Hematopoietic multipotent progenitor cell treated with erythropoietin and hydrocortisone succinate and interleukin-3 and kit ligand, for 4 days (in vitro differentiated cells): ENCODE data around the gene CTTNBP2.

Experiments used
- DNase-seq: peaks from one replicate; pipeline ENCODE4 v3.0.0-alpha.2; 2015

The CTTNBP2 gene, protein sequence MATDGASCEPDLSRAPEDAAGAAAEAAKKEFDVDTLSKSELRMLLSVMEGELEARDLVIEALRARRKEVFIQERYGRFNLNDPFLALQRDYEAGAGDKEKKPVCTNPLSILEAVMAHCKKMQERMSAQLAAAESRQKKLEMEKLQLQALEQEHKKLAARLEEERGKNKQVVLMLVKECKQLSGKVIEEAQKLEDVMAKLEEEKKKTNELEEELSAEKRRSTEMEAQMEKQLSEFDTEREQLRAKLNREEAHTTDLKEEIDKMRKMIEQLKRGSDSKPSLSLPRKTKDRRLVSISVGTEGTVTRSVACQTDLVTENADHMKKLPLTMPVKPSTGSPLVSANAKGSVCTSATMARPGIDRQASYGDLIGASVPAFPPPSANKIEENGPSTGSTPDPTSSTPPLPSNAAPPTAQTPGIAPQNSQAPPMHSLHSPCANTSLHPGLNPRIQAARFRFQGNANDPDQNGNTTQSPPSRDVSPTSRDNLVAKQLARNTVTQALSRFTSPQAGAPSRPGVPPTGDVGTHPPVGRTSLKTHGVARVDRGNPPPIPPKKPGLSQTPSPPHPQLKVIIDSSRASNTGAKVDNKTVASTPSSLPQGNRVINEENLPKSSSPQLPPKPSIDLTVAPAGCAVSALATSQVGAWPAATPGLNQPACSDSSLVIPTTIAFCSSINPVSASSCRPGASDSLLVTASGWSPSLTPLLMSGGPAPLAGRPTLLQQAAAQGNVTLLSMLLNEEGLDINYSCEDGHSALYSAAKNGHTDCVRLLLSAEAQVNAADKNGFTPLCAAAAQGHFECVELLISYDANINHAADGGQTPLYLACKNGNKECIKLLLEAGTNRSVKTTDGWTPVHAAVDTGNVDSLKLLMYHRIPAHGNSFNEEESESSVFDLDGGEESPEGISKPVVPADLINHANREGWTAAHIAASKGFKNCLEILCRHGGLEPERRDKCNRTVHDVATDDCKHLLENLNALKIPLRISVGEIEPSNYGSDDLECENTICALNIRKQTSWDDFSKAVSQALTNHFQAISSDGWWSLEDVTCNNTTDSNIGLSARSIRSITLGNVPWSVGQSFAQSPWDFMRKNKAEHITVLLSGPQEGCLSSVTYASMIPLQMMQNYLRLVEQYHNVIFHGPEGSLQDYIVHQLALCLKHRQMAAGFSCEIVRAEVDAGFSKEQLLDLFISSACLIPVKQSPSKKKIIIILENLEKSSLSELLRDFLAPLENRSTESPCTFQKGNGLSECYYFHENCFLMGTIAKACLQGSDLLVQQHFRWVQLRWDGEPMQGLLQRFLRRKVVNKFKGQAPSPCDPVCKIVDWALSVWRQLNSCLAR (N-terminal part only)

DNA sequence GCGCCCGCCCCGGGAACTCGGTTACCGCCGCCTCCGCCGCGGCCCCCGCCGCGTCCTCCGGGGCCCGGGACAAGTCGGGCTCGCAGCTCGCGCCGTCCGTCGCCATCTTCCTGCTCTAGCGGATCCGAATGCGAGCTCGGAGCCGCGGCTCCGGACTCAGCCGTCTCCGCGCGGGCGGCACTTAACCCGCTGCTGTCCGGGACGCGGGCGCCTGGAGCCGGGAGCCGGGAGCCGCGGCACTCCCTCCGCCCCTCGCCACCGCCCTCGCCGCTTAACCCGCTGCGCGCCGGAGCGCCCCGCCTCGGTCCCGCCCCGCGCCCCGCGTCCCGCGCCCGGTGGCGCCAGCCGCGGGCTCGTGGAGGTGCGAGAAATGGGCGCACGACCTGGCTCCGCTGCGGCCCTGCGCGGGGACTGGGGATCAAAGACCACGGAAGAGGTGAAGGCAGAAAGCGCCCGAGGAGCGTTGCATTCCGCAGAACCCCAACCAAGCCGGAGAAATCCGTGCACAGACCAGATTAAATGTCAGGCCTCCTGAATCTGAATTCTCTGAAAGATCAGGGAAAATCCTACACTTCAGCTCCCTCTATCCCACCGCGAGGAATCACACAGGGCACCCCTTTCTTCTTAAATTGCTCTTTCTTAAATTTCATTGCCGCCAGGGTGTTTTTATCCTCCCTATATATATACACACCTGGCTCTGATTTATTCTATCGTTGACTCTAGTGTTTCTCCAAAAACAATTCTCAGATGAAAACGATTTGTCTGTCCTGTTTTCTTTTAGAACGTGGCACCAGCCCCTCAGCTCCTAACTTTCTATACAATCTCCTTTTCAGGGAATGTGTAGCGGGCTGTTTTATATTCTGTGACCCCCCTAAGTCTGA, at the start of gene CTTNBP2:
TSS of gene CTTNBP2 (minus strand) at position 132 of the 881 bp plus-strand sequence. CDS start at position 106, 26 bp downstream.
- DNase-seq = peak; percentile 67

DNA sequence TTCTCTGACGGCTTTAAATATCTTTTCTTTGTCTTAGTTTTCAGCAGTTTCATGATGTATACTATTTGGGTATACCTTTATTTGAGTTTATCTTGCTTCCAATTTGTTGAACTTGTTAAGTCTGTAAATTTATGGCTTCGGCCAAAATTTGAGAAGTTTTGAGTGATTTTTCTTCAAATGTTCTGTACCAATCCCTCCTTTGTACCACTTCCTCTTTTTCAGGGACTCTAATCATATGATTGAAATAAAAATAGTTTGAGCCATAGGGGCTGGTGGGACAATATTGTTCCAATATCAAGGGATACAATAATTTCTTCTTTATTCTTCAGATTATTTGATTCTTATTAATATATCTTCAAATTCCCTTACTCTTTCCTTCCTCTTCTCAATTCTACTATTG, 43.1 kb upstream of the CTTNBP2 start:
- DNase-seq = peak; percentile 36

DNA sequence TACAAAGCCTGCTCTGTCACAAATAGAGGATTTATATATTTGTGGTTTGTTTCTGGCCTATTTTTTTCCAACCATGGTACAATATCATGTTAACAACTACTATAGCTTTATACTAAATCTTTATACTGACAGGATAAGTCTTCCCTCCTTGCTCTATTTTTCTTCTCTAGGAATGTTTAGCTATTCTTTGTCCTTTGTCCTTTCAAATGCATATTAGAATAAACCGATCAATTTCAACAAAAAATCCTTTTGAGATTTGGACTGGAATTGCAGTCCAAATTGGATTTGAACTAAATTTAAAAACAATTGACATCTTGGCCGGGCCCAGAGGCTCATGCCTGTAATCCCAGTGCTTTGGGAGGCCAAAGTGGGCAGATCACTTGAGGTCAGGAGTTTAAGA, 39.2 kb upstream of the CTTNBP2 start:
- no peak for DNase-seq

DNA sequence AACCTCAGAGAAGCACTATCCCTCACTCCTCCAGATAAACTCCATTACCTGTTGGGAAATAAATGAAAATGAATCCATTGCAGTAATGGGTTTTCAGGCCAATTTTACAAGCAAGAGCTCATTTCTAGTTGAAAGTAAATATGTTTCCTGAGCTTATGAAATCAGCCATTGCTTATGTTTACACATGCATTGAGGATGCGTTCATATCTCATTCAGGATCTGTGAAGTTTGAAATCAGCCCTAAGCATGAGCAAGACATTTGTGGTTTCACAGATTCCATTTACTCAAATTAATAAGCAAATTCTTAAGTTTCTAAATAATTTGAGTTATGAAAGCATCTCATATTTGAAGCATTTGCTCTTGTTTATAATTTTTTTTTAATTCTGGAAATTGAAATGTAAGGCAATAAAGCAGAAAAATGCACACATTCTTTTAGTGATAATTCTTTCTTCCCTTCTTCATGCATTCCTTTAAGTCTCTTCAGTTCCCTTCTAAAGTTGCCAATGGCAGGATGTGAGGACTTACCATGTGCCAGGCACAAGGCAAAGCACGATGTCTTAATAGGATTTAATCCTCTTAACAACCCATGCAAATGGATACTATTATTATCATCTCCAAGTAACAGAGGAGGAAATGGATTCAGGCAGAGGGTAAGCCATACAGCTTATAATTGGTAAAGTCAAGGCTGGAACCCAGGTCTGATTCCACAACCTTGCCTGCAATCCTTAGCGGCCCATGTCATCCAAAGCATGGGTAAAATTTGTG, 35.0 kb upstream of the CTTNBP2 start:
- DNase-seq = no peak

DNA sequence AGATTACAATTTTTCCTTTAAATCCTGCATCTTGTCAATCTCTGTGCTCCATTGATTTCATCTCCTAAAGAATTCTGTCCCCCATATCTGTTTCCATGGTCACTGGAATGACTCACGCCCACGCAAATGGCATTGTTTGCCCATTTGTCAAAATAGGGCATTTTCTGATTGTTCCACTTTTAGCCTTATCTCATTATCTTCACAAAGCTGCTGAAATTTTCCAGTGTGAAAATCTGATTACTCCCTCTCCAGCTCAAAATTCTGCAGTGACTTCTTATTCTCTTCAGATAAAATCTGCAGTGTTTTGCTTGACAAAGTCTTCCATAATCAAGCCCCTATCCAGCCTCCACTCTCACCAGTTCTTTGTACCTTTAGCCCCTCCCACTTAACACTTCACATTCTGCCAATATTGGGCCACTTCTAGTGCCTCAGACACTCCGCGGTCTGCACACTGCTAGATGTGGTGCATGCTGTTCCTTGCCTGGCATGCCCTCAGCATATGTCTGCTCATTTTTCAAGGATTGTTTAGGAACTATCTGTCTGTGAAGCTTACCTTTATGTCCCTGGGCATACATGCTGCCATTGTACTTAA, 33.9 kb upstream of the CTTNBP2 start:
- no peak for DNase-seq

DNA sequence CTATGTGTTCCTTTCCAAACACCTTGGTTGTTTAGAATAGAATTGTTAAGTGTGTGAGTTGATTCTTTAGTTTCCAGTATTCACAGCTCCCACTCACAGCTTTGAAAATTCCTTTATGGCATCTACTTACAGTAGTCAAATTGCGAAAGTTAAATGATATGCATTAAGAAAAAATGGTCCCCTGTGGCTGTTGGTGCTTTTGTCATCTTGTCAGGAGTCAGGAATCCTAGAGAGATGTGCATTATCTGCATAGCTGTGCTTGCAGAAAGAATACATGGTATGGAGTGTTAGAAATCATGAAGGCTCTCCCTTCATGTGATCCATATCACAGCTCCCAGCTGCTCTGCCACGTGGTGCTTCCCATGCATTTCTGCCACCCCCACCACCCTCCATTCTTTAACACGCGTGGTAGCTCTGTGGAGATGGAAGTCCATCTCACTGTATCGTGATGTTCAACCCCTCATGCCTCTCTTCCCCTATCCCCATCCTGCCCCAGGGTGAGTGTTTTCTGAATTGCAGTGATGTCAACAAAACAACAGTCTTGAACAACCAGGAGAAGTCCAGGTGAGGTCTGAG, 29.2 kb upstream of the CTTNBP2 start:
- no peak for DNase-seq

DNA sequence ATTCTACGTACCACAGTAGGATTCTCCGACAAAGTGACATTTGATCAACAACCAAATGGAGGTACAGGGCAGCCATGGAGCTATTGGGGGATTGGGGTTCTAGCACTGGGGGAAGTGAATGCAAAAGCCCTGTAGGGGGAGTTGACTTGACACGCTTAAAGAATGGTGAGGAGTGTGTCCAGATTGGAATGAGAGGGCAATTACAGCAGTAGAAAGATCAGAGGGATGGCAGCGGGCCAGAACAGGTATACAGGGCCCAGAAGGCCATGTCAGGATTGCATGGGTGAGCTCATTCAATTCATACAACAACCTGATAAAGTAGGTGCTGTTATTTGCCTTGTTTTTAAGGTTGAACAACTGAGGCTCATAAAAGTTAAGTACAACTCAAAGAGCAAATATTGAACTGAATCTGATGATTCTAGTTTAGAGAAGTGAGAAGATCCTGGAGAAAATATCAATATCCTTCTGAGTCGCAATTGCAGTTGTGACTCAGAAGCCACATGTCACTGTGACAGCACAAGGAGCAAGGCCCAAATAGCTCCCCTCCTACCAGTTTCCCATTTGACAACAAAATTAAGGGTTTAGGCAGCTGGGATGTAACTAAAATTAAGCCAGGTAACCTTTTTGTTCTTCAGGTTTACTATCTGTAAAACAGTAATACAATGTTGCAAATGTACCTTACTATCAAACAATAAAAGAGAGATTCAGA, 28.0 kb upstream of the CTTNBP2 start:
- no peak for DNase-seq

DNA sequence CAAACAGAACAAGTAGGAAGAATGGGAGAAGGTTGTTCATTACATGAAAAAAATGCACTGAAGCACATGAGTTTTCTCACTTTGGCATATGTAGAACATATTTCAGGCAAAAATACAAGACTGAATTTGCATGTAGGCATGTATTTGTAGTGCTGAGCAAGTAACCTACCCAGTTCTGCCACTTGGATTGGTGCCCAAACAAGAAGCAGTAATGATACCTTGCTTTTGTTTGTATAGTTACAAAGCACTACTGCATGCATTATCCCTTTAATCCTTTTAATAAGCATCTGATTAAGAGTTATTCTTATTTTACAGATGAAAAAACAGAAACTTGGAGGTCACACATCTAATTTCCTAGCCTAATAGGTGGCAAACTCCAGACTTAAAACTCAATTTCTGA, 23.1 kb upstream of the CTTNBP2 start:
- no peak for DNase-seq

DNA sequence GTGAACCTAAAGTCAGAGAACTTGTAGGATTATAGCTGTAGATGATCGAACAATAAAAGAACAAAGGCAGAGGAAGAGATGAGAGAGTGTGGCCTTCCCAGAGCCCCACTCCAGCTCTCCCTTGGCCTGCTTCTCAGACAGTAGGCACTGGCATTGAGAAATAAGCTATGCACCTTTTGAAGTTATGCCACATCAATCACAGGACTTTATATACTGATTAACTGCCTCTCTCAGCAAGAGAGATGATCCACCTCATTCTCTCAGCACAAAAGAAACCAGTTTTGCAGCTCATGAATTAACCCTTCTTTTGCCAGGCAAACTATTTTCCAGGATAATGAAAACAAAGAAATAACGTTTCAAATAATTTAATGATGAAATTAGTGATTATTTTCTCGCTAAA, 22.0 kb upstream of the CTTNBP2 start:
- DNase-seq = no peak

DNA sequence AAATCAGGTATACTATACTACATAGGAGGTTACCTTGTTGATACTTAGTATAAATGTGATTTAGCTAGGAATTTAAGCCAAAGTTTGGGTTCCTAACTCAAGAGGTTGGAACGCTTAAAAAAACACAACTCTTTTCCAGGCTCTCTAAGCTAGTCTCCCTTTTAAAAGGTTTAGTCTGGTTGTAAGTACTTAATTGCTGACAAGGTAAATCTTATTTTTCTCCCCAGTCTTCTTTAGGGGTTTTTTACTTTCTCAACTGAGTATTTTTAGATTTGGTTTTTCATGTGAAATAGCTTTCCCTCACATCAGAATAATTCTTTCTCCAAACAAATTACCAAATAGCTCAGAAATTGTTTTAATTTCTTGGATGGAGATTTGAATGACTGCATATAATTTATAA, 20.8 kb upstream of the CTTNBP2 start:
- DNase-seq = no peak

DNA sequence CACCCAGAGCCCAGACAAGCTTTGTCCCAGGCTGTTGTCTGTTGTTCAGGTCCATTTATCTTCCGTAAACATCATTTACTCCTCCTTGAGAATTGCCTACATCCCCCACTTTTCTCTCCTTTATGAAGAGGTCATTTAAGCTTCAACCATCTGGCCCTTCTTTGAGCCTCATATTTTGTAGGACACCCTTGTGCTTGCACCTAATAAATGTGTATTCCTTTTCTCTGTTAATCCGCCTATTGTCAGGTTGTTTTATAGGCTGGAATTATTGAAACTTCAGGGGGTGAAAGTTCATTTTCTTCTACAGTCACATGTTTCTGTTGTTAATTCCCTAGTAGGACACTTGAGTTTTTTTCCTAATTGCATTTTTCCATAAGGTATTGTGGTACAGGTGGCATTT, 19.6 kb upstream of the CTTNBP2 start:
- DNase-seq = no peak

DNA sequence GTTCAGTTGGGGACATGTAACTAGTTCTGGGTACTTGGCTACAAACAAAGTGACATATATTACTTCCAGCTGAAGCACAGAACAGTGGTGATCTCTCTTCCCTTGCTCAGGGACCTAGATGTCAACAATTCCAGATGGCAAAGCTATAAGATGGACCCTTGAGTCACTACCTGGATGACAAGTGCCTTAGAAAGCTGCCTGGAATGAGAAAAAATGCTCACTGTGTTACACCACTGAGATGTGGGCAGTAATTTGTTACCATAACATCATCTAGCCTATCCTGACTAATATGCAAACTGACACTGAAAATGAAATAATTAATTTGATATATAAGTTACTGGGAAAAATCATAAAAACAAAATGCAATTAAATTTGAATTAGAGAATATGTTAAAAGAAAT, 16.4 kb upstream of the CTTNBP2 start:
- no peak for DNase-seq

DNA sequence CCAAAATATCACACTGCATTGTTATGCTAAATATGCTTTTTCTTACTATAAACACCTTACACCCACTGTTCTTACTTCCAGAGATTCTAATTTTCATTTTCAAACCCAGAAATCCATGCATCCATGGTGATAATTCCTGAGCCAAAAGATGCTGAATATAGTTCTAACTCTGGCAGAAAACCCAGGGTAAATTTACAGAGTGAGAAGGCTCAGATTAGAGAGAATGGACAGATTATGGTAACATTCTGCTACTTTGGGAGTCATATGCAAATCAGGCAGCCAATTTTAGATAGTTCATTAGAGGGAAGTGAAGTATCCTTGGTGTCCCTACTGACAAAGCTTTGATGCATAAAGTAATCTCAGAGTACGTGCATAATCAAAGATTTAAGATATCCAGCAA, 15.4 kb upstream of the CTTNBP2 start:
- DNase-seq = no peak

DNA sequence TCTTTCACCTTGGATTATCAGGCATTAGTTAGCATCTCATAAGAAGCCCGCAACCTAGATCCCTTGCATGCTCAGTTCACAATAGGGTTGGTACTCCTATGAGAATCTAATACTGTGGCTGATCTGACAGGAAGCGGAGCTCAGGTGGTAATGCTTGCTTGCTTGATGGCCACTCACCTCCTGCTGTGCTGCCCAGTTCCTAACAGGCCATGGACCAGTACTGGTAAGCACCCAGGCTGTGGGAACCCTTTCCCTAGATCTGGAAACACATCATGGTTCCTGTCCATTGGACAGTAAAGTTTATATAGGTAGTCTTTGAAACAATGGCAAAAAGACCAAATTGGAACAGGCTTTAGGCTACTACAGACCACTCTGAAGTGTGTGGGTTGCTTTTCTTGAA, 9.4 kb upstream of the CTTNBP2 start:
- no peak for DNase-seq

DNA sequence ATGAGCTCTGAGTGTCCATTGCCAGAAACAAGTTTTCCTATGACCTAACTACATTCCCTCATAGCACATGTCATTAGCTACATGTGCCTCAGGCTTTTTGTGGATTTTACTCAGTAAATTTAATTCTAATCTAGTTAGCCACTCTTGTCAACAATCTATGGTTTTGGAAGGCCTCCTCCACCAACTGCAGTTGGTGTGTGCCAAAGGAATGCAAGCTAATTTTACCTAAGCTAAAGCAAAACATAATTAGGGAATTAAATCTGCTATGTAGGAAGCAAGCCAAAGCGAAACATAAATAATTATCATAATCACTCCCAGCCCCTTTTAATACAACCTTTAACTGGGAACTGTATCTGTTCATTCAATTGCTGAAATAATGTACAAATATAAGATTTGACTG, 3.5 kb upstream of the CTTNBP2 start:
- no peak for DNase-seq

DNA sequence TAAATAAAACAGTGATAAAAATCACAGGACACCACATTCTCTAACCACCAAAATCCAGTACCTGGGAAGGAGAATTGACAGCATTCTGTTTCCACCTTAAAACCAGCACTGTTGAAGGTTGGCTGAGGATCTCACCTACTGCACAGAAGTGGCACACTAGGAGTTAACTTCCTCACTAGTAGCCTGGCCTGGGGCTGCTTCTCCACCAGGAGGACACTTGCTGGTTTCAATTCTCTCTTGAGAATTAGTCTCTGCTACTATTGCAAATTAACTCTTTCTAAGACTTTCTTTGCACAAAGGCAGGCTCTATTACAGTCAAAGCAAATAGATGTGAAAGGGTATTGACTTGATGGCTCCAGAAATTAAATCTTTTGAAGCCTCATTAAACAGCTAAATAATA, 2.3 kb upstream of the CTTNBP2 start:
- DNase-seq = peak; percentile 80

DNA sequence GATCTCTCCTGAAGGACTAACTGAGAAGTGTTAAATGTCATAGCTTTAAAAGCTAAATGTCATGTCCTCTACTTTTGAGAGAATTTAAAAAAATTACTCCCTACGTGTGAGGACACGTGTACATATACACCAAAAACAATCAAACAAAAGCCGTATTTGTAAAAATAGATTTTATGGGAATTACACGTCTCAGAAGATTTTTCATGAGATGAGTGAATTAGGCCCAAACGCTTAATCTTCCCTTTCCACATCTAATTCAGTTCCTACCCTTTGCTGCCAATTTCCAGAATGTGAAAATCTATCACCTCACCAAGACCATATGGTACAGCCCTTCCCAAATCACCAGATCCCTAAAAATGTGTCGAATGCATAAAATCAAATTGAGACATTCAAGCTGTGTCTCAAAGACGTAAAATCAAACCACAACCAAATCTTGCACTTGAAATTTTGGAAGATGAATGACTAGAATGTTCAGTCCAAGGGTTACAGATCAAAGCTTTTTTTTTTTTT, 1.0 kb upstream of the CTTNBP2 start:
- DNase-seq = no peak

DNA sequence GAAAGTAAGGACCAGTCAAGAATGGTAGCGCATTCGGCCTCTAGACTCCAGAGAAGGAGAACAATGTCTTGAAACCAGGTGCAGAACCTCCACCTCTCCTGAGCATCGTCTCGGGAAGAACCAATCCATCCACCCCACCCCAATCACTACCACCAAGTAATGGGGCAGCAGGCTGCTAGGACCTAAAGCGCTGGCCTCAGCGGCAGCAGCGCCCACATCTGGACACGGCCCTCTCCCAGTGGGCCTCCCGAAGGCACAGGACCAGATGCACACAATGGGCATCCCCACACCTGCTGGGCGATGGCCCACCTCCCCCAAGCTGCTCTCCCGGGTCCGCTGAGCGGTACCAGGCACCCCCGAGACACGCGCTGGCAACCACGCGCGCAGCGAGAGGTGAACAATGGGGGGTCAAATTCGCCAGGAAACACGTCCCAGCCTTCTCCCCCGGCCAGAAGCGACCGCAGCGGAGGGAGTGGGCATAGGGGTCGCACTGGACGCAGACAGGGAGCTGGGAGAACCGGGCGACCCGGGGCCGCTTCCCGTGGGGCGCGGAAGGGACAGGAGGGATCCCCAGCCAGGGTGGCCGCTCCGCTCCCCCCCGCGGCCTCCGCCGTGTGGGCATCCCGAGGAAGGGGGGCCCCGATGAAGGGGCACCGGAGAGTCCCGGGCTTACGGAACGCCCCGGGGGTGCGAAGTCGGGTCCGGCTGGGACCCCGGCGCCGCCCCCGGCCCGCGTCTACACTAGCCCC, 506 bp downstream of the CTTNBP2 start:
- peak; percentile 58 for DNase-seq
